GM21825 (cell line): ENCODE results near the gene CCL14.
"Not testable (repeated sequence)": the region's sequence is repeated elsewhere in the genome, so short reads cannot be mapped to it uniquely, and the experiment has no call there.

Experiments used
- ATAC-seq: cut with Tn5 transposase; IDR thresholded peaks from one replicate; pipeline ENCODE4 v1.9.1; 2021; ENCODE audit warnings: mild to moderate bottlenecking, moderate library complexity; ENCODE audit not compliant: unreplicated experiment

The CCL14 gene

GRCh38 chr17:35944151-35944550 lies 42.4 kb downstream of the CCL14 start:
- ATAC-seq = no peak

- ATAC-seq = no peak
These were observed 43.0 kb downstream of the CCL14 start, which contains the start of gene LYZL6 for GRCh38 chr17:35943537-35943936. TSS of gene LYZL6 (minus strand) at chr17:35943713. CDS start at chr17:35939356, 4,357 bp downstream.

- ATAC-seq = no peak
These were observed 43.8 kb downstream of the CCL14 start for GRCh38 chr17:35942588-35943186.

- not testable (repeated sequence) for ATAC-seq
These were observed 48.0 kb downstream of the CCL14 start for GRCh38 chr17:35938492-35938891.

- no peak for ATAC-seq
These were observed 50.5 kb downstream of the CCL14 start for GRCh38 chr17:35936063-35936462.

GRCh38 chr17:35934760-35935159 lies 51.8 kb downstream of the CCL14 start:
- ATAC-seq = no peak
